Measurements from ENCODE around the gene IL10RB. TPM values are rescaled to one million over a fixed set of nuclear protein-coding genes. Genes with fewer than 3 reads are reported as not detected.

Gene IL10RB
- total and polyA plus RNA-seq, 2 of the 13 experiments (the other 11 are each of a cell fraction or from before 2014, with no cell fraction given) = 17.4 to 18.2 TPM

- no peaks in the 10 kb centered on the region for H3K27me3 ChIP-seq (ENCODE audit: control insufficient read depth in 1 of 2, insufficient read depth in 2 of 2, low read length in 2 of 2)
- CTCF ChIA-PET (ENCODE audit: low intra/inter-chr PET ratio, low total read pairs) = no interaction called here
- H3K4me2 ChIP-seq (ENCODE audit: low read depth, low read length) = no peak overlapping the region
- WGBS (ENCODE audit: low lambda C conversion rate) = 100% methylated on average over 5 of the region's 5 CpGs
- H3K36me3 ChIP-seq (replicated peaks in 1 of 2; ENCODE audit: control insufficient read depth in 1 of 2, insufficient read depth in 2 of 2, low read length in 2 of 2) = peaks cover 11 to 77% of the 10 kb centered on the region in 2 experiments
- no TSS peak for BruUV-seq (replicated peaks)
- intact Hi-C loops (cut with micrococcal nuclease; ENCODE audit: unreplicated experiment) = no loop called here
- H3K4me1 ChIP-seq (ENCODE audit: insufficient read depth, low read length) = peaks cover 9% of the 10 kb centered on the region
- ATAC-seq (no peak), DNase-seq (ENCODE audit: low spot score) (no peak), FAIRE-seq (no peak)
- no peak overlapping the region for H3K27ac ChIP-seq (ENCODE audit: extremely low read length, insufficient read depth, low read length)
- H2AFZ ChIP-seq (ENCODE audit: low read length) = no peak overlapping the region
- POLR2A ChIA-PET = no interaction called here
- H3K9me3 ChIP-seq (ENCODE audit: low read length) = no peaks in the 10 kb centered on the region
- no peak overlapping the region for H3K9ac ChIP-seq (ENCODE audit: insufficient read depth, low read depth, low read length)
- no peaks in the 10 kb centered on the region for H3K79me2 ChIP-seq (ENCODE audit: insufficient read depth, low read length)
- no peak for TF ChIP-seq CERS6 (CRISPR knock-in tag; IDR thresholded peaks at IDR 0.05)
- no peak for TF ChIP-seq HIVEP1 (CRISPR knock-in tag; IDR thresholded peaks at IDR 0.05)
- TF ChIP-seq, protein P1, sequence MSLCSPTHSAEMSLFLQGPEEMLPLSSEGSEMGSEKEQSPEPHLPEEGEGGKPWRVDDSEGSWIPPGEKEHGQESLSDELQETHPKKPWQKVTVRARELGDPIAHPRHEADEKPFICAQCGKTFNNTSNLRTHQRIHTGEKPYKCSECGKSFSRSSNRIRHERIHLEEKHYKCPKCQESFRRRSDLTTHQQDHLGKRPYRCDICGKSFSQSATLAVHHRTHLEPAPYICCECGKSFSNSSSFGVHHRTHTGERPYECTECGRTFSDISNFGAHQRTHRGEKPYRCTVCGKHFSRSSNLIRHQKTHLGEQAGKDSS (CRISPR knock-in tag; IDR thresholded peaks at IDR 0.05; ENCODE audit: borderline replicate concordance, low read depth) = no peak
- TF ChIP-seq MTF1 (CRISPR knock-in tag; IDR thresholded peaks at IDR 0.05) = no peak
- TF ChIP-seq HHEX (CRISPR knock-in tag; IDR thresholded peaks at IDR 0.05) = no peak
- in situ Hi-C loops (cut with HindIII; ENCODE audit: extremely low pct_ligation_motif_present, low pct_unique_long_range_greater_than_20kb) = no loop called here
- no peak overlapping the region for H3K4me3 ChIP-seq (replicated peaks in 1 of 3; ENCODE audit: insufficient read depth in 1 of 3, low read depth in 2 of 3, low read length in 3 of 3)
- H4K20me1 ChIP-seq (ENCODE audit: insufficient read depth, low read length) = no peaks in the 10 kb centered on the region
These were observed 11.4 kb upstream of the IL10RB start for GRCh38 chr21:33254766-33255165.

- H4K20me1 ChIP-seq (ENCODE audit: insufficient read depth, low read length) = no peaks in the 10 kb centered on the region
- TF ChIP-seq, protein P2, sequence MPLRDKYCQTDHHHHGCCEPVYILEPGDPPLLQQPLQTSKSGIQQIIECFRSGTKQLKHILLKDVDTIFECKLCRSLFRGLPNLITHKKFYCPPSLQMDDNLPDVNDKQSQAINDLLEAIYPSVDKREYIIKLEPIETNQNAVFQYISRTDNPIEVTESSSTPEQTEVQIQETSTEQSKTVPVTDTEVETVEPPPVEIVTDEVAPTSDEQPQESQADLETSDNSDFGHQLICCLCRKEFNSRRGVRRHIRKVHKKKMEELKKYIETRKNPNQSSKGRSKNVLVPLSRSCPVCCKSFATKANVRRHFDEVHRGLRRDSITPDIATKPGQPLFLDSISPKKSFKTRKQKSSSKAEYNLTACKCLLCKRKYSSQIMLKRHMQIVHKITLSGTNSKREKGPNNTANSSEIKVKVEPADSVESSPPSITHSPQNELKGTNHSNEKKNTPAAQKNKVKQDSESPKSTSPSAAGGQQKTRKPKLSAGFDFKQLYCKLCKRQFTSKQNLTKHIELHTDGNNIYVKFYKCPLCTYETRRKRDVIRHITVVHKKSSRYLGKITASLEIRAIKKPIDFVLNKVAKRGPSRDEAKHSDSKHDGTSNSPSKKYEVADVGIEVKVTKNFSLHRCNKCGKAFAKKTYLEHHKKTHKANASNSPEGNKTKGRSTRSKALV (CRISPR knock-in tag; IDR thresholded peaks at IDR 0.05) = no peak
- TF ChIP-seq ZHX1 (CRISPR knock-in tag; IDR thresholded peaks at IDR 0.05; ENCODE audit: low read depth) (no peak), SIN3B (IDR thresholded peaks at IDR 0.05; ENCODE audit: low read length) (no peak), MAFF (IDR thresholded peaks at IDR 0.05; ENCODE audit: low read depth, low read length) (no peak), ZNF652 (CRISPR knock-in tag; IDR thresholded peaks at IDR 0.05; ENCODE audit: borderline replicate concordance, low read depth) (no peak)
- TF ChIP-seq, protein P3, sequence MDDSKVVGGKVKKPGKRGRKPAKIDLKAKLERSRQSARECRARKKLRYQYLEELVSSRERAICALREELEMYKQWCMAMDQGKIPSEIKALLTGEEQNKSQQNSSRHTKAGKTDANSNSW (CRISPR knock-in tag; IDR thresholded peaks at IDR 0.05; ENCODE audit: borderline replicate concordance) = no peak
- FAIRE-seq = no peak
- ChIA-PET POLR2A (interaction anchor here (1.5 kb wide), 1 partner anchor 52 kb away, joined by 3 read pairs; no protein-coding TSS in a partner anchor), CTCF (ENCODE audit: low intra/inter-chr PET ratio, low total read pairs) (no interaction called here)
- H3K4me1 ChIP-seq (ENCODE audit: insufficient read depth, low read length) = peaks cover 15% of the 10 kb centered on the region
- WGBS (ENCODE audit: low lambda C conversion rate) = 90% methylated on average over 1 of the region's 1 CpG
- in situ Hi-C loops (cut with HindIII; ENCODE audit: extremely low pct_ligation_motif_present, low pct_unique_long_range_greater_than_20kb) = no loop called here
- no peak overlapping the region for H3K27ac ChIP-seq (ENCODE audit: extremely low read length, insufficient read depth, low read length)
- no peaks in the 10 kb centered on the region for H3K9me3 ChIP-seq (ENCODE audit: low read length)
- H2AFZ ChIP-seq (ENCODE audit: low read length) = no peak overlapping the region
- intact Hi-C loops (cut with micrococcal nuclease; ENCODE audit: unreplicated experiment) = no loop called here
- no TSS peak for BruUV-seq (replicated peaks)
- ATAC-seq = no peak
- no peak overlapping the region for H3K9ac ChIP-seq (ENCODE audit: insufficient read depth, low read depth, low read length)
- no peak for DNase-seq (ENCODE audit: low spot score)
- no peaks in the 10 kb centered on the region for H3K79me2 ChIP-seq (ENCODE audit: insufficient read depth, low read length)
- no peaks in the 10 kb centered on the region for H3K27me3 ChIP-seq (ENCODE audit: control insufficient read depth in 1 of 2, insufficient read depth in 2 of 2, low read length in 2 of 2)
- H3K4me2 ChIP-seq (ENCODE audit: low read depth, low read length) = no peak overlapping the region
- peaks cover 11 to 70% of the 10 kb centered on the region in 2 experiments for H3K36me3 ChIP-seq (replicated peaks in 1 of 2; ENCODE audit: control insufficient read depth in 1 of 2, insufficient read depth in 2 of 2, low read length in 2 of 2)
- H3K4me3 ChIP-seq (replicated peaks in 1 of 3; ENCODE audit: insufficient read depth in 1 of 3, low read depth in 2 of 3, low read length in 3 of 3) = no peak overlapping the region
These were observed 10.8 kb upstream of the IL10RB start for GRCh38 chr21:33255404-33255803.
